COR-L47 (cell line): ENCODE measurements around the gene SLC22A1.
"Not testable (repeated sequence)": the region's sequence is repeated elsewhere in the genome, so short reads cannot be mapped to it uniquely, and the experiment has no call there.

Experiments used
- DNase-seq: peaks from one replicate; lab custom pipeline; 2025; lab: John Stamatoyannopoulos, UW

Gene SLC22A1

DNA sequence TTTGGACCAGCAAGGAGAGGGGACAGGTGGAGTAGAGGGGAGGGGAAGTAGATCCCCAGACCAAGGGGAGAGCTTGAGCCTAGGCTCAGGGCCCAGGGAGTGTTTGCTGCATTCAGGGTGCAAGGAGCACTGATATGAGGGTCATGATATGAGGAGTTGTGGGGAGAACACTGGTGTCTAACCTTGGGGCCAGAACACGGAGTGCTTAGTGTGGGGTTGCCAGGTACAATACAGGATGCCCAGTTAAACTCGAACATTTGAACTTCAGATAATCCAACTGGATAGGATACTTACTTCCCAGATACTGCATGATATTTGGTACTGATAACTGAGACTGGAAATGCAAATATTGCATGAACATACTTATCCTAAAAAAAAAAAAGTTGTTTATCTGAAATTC, 2.4 kb downstream of the SLC22A1 start:
- DNase-seq, result no peak

DNA sequence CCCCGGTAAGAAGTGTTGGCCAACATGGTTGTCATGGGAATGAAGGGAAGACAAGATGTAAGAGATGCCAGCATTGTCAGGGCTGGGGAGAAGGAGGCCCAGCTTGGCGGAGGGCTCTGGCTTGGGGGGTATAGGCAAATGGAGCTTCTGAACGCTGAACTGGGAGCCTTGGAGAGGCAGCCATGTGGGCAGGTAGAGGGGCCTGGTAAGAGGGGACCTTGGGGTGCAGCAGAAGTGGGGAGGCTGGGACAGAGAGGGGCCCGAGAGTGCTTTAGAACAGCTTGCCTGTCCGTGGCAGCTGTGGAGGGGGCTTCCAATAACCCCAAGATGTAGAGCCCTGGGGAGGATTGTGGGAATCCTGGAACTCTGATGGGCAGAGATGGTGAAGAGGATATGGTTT, 3.0 kb downstream of the SLC22A1 start:
- no peak for DNase-seq

DNA sequence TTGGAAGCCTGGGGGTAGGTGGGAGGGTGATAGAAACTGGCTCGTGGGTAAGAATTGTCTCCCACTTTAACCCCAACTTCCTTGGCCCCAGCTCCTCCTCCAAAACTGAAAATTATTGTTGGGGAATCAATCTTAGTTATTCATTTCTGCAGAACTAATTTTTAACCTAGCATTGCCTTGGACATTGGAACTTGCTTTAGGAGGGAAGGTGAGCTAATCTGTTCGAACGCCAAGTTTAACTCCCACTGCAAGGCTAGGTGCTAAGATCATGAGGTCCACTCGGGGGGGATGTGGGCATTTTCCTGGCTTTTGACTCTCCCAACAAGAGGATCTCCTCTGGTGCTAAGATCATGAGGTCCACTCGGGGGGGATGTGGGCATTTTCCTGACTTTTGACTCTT, 3.5 kb downstream of the SLC22A1 start:
- not testable (repeated sequence) for DNase-seq

DNA sequence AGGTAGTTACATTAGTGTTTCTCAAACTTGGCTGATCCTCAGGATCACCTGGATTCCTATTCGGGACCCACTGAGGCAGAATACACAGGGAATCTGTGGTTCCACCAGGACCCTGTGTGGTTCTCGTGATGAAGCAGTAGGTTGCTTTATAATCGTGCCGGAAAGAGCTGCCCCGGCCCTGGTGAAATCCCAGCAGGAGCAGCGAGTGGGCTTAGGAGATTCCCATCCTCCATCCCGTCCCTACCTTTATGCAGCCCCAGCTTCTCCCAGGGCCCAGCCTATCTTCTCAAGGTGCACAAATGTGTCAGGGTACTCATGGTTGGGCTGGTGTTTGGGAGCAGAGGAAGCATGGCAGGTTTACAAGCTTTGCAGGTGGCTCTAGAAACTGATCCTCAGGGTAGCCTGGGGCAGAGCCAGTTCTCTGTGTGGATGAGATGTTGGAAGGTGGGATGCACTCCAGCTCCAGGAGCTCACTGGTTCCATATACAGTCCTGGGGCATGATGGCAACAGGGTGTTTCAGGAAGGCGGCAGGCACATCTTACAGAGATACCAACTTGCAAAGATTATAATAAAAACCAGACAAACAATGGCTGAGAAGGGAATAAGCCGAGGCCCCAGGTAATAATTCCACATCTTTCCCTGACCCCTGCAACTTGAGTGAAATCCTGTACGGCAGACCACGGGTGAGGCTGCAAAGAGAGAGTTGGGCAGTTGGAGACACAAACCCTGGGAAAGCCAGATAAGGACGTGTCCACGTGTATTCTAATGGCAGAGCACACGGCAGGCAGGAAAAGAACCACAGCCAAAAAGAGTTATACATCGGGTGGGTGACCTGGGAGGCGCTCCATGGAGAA, 5.9 kb downstream of the SLC22A1 start:
- DNase-seq, result no peak

DNA sequence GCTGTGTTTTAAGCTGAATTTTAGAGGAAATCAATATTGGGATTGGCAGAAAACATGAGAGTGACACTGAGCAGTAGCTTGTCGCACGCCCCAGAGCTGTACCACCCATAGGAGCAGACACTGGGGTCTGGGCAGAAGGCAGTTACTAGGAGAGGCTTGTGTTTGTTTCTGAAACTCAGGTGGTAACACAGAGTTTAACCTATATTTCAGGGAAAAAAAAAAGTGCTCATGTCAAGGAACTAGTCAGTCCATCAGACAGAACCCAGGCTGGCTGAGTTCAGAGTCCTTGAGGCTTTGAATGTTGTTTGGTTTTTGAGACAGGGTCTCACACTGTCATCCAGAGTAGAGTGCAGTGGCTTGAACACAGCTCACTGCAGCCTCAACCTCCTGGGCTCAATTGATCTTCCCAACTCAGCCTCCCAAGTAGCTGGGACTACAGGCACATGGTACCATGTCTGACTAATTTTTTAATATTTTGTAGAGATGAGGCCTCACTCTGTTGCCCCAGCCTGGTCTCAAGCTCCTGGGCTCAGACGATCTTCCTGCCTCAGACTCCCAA, 6.6 kb downstream of the SLC22A1 start:
- DNase-seq, result no peak

DNA sequence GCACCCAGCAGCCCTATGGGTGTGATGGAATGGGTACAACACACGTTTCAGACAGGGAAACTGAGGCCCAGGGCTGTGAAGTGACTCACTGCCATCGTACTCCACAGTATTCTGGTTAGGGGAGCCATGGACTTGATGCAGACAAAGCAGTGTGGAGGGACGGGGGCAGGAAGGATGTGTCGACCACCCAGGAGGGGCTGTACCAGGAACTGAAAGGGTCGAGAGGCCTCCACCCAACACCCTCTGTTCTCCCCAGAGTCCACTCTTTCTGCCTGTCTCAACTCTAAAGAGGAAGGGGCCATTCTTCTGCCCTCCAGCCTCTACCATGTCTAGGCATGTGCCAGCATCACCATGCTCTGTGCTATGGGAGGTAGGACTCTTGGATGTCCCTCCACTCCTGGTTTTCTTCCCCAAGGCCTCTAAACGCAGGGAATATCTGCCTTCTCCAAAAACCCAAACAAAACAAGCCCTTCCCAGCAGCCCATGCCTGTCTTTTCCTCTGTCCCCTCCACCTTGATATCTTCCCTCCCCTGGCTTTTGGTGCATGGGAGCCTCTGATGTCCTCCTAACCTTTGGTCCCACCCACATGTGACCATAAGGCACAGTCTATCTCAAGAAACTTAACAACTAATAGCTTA, 7.4 kb downstream of the SLC22A1 start:
- DNase-seq, result no peak

DNA sequence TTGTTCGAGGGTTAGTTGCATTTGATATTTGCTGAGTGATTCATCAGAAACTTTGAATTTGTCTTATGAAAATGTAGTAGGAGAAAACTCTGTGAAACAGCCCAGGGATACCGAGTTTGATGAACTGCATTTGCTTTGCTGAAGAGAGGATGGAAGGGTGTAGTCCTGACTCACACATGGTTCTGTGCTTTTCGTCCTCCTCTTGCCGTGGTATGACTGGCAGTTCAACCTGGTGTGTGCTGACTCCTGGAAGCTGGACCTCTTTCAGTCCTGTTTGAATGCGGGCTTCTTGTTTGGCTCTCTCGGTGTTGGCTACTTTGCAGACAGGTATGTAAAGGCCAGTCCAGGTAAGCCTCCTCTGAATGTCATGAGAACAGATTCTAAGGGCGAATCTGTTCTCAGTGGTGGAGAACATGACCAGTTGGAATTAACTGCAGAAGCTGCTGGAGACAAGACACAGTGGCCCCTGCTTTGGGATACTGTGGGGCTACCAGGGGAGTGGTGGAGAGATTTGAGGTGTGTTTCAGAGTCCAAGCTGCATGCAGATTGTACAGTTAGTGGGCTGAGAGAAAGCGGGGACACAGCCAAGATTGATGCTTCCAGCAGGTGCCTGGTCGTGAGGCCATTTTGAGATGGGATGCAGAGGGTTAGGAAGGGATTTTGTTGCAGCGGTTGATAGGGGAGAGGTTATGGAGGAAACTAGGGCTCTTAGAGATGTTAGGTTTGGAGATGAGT, 8.4 kb downstream of the SLC22A1 start:
- DNase-seq, result no peak

DNA sequence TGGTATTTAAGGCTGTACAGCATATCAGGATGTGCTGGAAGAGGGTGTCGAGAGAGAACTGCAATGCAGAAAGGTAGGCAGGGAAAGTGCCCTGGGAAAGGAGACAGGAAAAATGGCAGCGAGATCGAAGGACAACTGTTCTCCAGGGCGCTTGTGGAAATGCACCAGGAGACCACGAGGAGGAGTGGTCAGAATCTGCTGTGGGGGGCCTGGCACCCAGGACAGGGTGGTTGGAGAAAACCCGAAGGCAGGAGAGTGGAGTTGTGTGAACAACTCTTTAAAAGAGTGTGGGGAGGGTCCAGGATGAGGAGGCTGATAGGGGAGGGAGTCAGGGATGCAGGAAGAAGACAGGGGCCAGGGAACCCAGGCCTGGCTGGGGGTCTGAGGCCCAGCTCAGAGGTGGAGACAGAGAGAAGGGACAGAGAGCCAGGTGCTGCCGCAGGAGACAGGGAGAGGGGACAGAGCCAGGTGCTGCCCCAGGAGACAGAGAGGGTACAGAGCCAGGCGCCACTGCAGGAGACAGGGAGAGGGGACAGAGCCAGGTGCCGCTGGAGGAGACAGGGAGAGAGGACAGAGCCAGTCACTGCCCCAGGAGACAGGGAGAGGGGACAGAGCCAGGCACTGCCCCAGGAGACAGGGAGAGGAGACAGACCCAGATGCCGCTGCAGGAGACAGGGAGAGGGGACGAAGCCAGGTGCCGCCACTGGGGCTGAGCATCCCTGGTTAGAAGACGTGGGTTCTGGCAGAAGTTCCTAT, 9.3 kb downstream of the SLC22A1 start:
- no peak for DNase-seq

DNA sequence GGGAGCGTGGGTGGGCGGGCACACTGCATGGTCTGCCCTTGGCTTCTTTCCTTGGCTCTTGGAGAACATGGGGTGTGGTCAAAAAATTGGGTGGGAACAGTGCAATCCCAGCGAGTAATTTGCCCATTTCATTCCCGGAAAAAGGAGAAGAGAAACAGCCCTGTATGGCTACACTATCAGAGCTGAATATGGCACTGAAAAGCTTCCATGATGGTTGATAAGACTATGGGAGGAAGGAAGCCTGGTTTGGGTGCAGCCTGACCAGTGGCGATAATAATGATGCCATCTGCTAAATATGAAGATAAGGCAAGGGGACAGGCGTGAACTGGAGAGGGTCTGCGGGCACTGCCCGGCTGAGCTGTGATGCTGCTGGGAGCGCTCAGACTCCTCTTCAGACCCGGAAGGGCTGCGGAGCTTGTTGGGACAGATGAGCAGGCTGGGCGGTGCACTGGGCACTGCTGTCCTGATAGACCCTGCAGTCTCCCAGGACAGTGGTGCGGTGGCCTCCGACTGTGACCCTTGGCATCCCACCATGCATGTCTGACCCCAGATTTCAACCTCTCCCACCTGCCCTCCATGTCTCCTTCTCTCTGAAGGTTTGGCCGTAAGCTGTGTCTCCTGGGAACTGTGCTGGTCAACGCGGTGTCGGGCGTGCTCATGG, 10.2 kb downstream of the SLC22A1 start:
- no peak for DNase-seq

DNA sequence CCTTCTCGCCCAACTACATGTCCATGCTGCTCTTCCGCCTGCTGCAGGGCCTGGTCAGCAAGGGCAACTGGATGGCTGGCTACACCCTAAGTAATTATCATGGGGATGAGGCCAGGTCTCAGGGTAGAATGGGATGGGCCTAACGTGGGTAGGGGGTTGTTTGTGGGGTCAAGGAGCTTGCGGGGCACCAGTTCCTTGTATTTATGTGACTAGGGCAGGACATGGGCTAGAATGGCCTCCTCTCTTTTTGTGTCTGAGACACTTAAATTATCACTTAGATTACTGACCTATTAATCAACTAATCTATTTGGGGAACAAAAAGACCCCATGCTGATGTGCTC, 10.7 kb downstream of the SLC22A1 start:
- no peak for DNase-seq

DNA sequence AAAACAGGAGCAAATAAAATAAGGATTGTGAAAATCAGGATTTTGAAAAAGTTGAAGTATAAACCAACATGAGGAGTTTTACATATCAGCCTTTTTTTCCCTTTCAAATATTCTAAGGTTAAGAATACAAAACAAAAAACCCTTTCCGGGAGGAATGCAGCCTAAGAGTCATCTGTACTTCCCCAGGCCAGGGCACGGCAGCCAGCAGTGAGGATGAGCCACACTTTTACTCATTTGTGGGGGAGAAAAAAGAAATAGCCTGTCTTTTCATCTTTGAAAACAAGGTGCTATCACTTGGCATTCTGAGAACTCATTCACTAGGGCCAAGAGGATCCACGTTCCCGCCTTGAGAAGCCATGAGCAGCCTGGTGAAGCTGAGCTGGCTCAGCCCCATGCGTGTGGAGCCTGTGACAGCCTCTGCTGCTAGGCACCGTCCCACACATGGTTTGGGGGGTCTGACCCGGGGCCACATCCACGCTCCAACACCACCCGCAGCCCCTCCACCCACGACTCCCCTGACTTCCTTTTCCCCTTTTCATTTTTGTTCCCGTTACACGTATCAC, 11.2 kb downstream of the SLC22A1 start:
- no peak for DNase-seq

DNA sequence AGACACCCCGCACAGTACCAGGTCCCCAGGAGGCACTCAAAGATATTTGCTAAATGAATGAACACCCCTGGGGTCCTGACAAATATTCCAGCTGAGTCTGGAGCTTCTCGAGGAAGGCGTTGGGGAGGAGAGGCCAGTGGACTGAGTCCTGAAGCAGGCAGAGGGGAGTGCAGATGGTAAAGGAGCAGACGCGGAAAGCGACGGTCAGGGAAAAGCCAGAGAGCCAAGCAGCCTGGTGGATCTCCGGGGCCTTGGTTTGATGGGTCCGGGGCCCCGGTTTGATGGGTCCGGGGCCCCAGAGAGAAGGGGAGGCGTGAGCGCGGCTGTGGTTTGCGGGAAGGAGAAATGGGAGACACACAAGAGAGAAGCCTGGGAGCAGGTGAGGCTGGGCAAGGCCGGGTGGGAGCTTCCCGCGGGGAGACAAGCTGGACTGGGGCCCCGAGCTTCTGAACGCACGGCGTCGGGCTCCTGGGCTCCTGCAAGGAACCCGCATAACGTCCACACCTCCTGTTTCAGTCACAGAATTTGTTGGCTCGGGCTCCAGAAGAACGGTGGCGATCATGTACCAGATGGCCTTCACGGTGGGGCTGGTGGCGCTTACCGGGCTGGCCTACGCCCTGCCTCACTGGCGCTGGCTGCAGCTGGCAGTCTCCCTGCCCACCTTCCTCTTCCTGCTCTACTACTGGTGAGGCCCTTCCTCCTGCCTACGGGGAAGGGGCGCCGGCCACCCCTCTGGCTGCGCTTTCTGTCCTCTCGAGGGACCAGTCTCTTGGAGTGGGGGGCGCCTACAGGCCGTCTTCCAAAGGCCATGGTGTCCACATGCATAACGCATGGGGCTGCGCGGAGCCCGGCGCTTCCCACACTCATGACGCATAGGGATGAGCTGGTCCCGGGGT, 12.1 kb downstream of the SLC22A1 start:
- no peak for DNase-seq

DNA sequence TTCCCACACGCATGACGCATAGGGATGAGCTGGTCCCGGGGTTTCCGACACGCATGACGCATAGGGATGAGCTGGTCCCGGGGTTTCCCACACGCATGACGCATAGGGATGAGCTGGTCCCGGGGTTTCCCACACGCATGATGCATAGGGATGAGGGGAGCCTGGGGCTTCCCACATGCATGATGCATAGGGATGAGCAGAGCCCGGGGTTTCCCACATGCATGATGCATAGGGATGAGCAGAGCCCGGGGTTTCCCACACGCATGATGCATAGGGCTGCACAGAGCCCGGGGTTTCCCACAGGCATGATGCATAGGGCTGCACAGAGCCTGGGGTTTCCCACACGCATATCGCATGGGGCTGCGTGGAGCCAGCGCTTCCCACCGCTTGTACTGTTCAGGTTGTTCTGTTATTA, 12.7 kb downstream of the SLC22A1 start:
- DNase-seq, result not testable (repeated sequence)

DNA sequence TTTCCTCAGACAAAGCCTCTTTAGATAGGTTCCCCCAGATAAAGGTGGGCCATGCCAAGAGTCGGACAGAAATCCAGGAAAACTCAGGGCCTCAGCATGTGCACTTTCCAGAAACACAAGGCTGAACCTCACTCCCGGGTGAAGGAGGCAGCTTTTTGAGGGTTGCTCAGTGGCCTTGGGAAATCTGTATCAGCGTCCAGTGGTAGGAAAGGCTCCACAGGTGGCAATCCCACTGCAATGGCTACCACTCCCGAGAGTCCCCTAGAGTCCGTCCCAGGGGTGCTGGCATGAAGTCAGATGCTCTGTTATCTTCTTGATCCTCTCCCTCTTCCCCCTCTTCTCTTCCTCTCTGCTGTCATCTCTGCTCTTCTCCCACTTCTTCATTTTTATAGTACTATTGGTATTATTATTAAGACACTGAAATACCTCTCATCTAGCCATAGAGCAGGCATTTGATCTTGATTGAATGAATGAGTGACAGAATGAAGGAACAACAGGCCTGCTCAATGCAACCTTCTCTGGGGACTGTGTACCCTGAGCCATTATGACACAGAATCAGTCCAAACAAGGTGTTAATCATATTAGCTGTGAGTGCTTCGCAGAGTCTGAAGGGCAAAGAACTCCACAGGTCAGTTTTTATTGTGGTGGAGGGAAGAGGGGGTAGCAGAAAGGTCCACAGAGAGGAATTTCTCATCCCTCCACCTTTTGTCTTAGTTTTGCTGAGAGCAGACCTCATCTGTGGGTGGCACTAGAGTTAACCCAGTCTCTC, 13.3 kb downstream of the SLC22A1 start:
- no peak for DNase-seq

DNA sequence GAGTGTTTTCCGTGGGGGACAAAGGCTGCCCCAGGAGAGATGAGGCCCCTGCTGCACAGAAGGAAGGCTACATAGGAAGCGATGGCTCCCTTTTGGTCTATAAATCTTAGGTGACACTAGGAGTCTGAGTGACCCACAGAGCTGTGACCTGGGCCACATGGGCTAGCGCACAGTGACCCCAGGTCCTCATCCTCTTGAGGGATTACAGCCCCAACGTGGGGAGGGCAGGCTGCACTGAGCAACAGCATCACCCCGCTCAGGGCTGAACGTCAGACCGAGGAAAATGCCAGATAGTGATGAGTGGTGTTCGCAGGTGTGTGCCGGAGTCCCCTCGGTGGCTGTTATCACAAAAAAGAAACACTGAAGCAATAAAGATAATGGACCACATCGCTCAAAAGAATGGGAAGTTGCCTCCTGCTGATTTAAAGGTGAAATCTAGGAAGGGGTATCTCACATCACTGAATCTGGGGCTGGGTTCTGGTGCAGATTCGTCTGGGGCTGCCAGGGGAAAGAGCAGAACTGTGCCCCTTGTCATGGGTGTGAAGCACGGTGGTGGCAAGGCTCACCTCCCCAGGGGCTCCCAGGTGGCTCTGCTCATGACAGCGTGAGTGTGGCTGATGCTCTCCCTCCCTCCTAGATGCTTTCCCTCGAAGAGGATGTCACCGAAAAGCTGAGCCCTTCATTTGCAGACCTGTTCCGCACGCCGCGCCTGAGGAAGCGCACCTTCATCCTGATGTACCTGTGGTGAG, 14.5 kb downstream of the SLC22A1 start:
- DNase-seq, result no peak

DNA sequence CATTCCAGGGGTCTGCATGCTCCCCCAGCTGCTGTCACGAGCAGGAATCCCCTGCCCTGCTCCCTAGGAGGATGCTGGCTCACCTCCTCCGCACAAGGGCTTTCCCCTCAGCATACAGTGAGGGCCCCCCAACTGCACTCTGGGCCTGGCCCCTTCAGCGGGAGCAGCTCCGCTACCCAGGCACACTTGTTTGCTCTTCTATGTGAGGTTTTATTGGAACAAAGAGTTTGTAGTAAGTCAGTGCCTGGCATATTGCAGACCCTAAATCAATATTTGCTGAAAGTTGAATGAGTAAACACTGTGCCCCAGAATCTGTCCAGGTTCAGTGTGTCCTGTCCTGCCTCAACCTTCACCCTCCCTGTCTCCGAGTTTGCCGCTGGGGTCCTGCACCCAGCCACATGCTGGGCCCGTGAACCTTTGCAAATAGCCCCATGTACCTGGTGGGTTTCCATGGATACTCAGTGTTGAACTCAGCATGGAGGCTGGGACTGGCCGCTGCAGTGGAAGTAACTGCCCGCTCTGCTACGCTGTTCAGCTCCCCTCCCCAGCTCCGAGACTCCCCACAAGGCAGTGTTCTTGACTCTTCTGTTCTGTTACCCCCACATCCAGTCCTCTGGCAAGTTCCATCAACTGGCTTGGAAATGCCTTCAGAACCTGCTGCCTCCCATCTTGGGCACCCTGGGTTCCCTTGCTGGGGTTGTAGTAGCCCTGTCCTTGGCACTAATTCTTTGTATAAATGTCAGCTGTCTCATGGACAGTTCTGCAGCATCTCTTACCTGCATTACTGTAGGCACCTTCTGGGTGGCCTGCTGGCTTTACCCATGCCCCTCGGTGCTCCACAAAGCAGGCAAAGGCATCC, 15.7 kb downstream of the SLC22A1 start:
- DNase-seq, result no peak

DNA sequence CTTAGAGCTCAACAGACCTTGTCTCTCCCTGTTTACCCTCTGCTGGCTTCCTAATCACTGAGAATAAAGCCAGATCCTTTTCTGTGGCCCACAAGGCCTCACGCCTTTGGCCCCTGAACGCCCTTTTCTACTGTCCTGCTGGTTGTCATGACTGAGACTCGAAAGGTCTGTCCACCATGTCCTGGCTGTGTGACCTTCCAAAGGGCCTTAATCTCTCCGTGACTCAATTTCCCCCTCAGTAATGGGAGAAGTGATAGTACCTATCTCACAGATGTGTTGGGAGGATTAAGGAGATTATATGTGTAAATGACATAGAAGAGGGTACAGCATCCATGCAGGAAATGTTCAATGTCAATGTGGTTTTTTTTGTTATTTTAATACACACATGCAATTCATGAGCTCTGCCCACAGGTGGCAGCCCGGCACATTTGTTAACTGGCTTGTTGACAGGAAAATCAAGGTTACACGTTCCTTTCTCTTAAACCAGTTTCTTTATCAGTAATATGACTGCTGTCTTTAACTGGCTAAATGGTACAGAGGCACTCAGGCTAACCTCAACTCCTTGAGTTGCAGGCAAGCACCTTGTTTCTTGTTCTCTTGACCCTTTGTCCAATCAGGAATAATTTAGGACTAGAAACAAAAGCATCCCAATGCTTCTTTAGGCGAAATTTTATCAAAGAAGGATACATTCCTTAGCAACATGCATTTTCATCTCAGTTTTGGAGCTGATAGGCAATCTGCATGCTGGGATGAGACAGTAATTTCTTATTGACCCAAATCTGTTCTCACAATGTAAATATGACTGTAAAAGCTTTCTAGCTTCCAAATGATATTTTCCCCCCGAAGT, 16.6 kb downstream of the SLC22A1 start:
- DNase-seq, result peak; percentile 1
